ENCODE measurements around the gene ABTB2.
"Not testable (repeated sequence)": the region's sequence is repeated elsewhere in the genome, so short reads cannot be mapped to it uniquely, and the experiment has no call there.

GRCh38 chr11:34386356-34386755 is 28.5 kb upstream of the ABTB2 start:
- TF ChIP-seq CTCF (conservative IDR thresholded peaks at IDR 0.05; ENCODE audit: low read depth in 2 of 2); EZH2 (IDR thresholded peaks at IDR 0.05; ENCODE audit: low read depth, unreplicated experiment); EZH2phosphoT487 (IDR thresholded peaks at IDR 0.05; ENCODE audit: unreplicated experiment); POLR2AphosphoS5 (IDR thresholded peaks at IDR 0.05; ENCODE audit: low read depth); CREB1 (CRISPR knock-in tag; IDR thresholded peaks at IDR 0.05; ENCODE audit: low read depth); ETS1 (IDR thresholded peaks at IDR 0.05): not testable (repeated sequence)

Measured in GM23338 (cell line).